KOPT-K1 (cell line): ENCODE results near the gene DIAPH2.
"Not testable (repeated sequence)": the region's sequence is repeated elsewhere in the genome, so short reads cannot be mapped to it uniquely, and the experiment has no call there.

Experiments
- H3K27ac ChIP-seq: fragments of 200-600 bp; sonication (generic); 2 replicates; pipeline ENCODE4 v1.5.1; 2016; ENCODE audit warnings: antibody characterized with exemption, mild to moderate bottlenecking, low read depth, low read length; ENCODE audit not compliant: poor library complexity, severe bottlenecking
- H3K36me3 ChIP-seq: fragments of 200-600 bp; sonication (generic); 2 replicates; pipeline ENCODE4 v1.5.1; 2017; ENCODE audit warnings: antibody characterized with exemption, mild to moderate bottlenecking, low read length, moderate library complexity; ENCODE audit not compliant: insufficient read depth
- H3K9me3 ChIP-seq: fragments of 200-600 bp; sonication (generic); 2 replicates; pipeline ENCODE4 v1.5.1; 2017; ENCODE audit warnings: antibody characterized with exemption, low read length, mild to moderate bottlenecking; ENCODE audit not compliant: insufficient read depth, poor library complexity, severe bottlenecking

DIAPH2 gene

DNA sequence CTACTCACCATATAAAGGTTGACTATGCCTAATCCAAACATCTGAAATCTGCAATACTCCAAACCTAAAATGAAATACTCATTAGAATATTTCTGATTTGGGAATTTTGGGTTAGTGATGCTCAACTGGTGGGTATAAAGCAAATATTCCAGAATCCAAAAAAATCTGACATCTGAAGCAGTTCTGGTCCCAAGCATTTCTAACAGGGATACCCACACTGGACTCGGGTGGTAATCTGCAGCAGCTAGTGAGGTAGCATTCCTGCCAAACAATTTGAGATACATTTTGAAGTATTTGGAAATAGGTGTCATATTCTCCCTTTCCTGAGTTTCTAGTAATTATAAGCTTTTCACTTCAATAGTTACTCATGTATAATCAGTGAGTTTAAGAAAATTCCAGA, 149.5 kb downstream of the DIAPH2 start:
- no peak overlapping the region for H3K27ac ChIP-seq
- H3K36me3 ChIP-seq: no peaks in the 10 kb centered on the region
- H3K9me3 ChIP-seq: no peaks in the 10 kb centered on the region

DNA sequence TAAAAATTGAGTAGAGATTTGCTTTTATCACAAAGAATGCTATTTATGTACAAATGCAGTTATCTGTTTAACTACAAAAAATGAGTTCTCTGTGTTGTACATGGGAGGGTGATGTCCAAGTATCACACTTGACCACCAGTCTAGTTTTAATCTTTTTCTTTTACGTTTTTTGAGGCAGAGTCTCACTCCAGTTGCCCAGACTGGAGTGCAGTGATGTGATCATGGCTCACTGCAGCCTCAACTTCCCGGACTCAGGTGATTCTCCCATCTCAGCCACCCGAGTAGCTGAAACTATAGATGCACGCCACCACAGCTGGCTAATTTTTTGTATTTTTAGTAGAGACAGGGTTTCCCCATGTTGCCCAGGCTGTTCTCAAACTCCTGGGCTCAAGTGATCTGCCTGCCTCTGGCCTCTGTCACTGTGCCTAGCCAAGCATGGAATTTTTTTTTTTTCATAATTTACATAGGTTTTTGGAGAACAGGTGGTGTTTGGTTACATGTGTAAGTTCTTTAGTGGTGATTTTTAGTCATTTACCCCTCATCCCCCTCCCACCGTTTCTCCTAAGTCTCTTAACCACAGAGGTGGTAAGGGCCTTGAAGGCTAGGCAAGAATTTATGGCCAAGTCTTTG, 151.1 kb downstream of the DIAPH2 start:
- H3K9me3 ChIP-seq: no peaks in the 10 kb centered on the region
- H3K27ac ChIP-seq: no peak overlapping the region
- no peaks in the 10 kb centered on the region for H3K36me3 ChIP-seq

DNA sequence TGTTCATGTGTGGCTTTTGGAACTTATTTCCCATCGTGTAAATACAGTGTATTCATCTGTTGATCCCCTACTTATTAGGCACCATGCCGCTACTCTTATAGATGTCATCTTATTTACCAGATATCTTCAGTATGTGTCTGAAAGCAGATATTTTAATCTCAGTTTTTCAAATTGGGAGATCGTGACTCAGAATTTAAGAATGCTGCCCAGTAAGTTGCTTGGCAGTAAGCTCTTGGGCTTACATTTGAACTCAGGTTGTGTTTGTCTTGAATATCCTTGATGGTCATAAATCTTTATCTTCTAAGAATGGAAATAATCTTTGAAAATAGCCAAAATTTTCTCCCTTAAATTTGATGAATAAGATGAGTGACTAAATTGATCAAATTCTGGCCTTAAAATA, 153.2 kb downstream of the DIAPH2 start:
- H3K9me3 ChIP-seq: no peaks in the 10 kb centered on the region
- H3K36me3 ChIP-seq: no peaks in the 10 kb centered on the region
- H3K27ac ChIP-seq: no peak overlapping the region

DNA sequence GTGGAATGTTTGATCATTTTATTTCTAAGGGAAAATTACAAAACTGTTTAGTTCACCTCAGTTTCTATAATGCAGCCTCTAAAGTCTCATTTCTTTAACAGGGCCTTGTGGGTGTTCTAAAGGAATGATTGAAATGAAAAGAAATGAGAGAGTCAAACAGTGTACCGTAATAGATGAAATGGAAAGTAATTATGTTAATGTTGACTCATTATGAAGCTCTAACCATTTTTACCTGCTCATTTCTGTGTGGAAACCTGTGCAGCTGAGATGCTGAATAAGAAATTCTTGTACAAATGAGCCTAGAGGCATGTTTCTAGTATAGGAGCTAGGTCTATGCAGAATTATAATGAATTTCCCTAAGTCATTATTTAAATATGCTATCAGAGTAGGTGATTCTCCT, 153.9 kb downstream of the DIAPH2 start:
- H3K36me3 ChIP-seq: no peaks in the 10 kb centered on the region

GRCh38 chrX:96841325-96841724, 156.7 kb downstream of the DIAPH2 start:
- Histone ChIP-seq H3K27ac (no peak overlapping the region), H3K36me3 (no peaks in the 10 kb centered on the region), H3K9me3 (no peaks in the 10 kb centered on the region)

More for the DNA sequence above, 153.9 kb downstream of the DIAPH2 start:
- H3K9me3 ChIP-seq: no peaks in the 10 kb centered on the region
- H3K27ac ChIP-seq: no peak overlapping the region

- not testable (repeated sequence) for H3K36me3 ChIP-seq, H3K9me3 ChIP-seq, H3K27ac ChIP-seq
Observed at GRCh38 chrX:96841866-96842265, 157.2 kb downstream of the DIAPH2 start.

DNA sequence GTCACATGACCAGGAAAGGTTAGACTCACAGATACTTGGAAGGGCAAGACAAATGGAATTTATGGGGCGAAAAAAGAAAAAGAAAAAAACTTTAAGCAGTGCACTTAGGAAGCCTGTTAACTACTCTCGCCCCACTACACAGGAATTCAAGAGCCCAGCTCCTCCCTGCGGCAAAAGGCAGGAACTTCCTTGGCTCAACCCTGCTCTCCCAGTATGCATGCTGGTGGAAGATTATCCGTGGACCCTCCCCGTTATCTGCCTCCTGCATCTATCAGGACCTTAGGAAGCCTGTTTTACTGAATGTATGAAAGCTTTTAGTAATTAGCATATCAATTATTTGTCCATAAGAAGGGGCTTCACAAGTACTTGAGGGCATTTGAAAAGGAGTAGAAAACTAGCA, 158.9 kb downstream of the DIAPH2 start:
- Histone ChIP-seq H3K27ac (no peak overlapping the region), H3K9me3 (no peaks in the 10 kb centered on the region), H3K36me3 (no peaks in the 10 kb centered on the region)

DNA sequence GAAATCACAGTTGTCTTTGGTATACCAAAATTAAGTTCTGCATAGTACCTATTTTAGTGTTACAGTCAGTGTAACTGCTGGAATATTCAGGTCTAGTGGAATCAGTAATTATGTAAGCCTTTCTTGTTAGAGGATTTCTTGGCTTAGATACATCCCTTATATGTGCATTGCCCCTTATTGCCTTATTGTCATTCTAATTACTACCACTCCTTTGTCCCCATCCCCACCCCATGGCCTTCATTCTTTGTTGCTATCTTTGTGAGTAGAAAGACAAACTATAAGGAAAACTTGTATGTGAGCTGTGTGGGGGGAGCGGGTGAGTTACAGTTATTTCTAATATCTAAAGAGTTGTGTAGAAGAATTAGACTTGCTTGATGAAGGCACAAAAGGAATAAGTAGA, 162.2 kb downstream of the DIAPH2 start:
- Histone ChIP-seq H3K27ac (no peak overlapping the region), H3K9me3 (no peaks in the 10 kb centered on the region), H3K36me3 (no peaks in the 10 kb centered on the region)

- not testable (repeated sequence) for H3K36me3 ChIP-seq, H3K27ac ChIP-seq, H3K9me3 ChIP-seq
Observed at GRCh38 chrX:96859422-96859821, 174.8 kb downstream of the DIAPH2 start.

GRCh38 chrX:96861218-96861617, 176.6 kb downstream of the DIAPH2 start:
- no peaks in the 10 kb centered on the region for H3K9me3 ChIP-seq
- H3K27ac ChIP-seq: no peak overlapping the region
- no peaks in the 10 kb centered on the region for H3K36me3 ChIP-seq

DNA sequence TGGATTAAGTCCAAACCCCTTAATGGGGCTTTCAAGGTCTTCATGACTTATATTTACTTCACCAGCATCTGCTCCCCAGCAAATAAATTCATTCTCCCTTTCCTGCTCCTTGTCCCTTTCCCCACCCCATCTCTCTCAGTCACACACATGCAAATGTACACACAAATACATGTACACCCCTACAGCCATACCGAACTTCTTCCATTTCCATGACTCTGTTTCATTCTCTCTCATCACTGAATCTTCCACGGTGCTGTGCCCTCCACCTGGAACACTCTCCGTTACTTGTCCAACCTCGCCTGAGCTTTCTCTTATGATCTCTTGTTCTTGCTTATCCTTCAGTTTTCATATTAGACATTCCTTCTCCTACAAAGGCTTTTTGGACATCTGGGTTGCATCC, 177.0 kb downstream of the DIAPH2 start:
- no peaks in the 10 kb centered on the region for H3K9me3 ChIP-seq
- no peaks in the 10 kb centered on the region for H3K36me3 ChIP-seq
- no peak overlapping the region for H3K27ac ChIP-seq

DNA sequence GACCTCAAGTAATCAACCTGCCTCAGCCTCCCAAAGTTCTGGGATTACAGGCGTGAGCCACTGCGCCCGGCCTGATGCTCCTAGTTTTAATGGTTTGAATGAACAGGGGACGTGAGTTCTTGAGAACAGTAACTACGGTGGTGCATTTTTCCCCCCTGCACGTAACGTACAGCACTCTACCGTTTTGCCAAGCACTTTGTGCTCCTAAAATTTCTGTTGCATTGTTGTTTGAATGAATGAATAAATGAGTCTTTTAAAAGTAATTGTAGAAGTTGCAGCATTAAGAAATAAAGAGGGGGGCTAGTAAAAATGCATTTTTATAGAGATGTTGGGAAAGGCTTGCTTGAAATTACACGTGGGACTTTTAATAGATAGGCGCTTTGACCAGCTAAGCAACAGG, 199.0 kb downstream of the DIAPH2 start, which contains the start of gene RPA4:
Gene RPA4 (plus strand): TSS at position 301 of the 400 bp plus-strand sequence. CDS start 403 bp downstream, outside the sequence.
- Histone ChIP-seq H3K36me3 (peaks cover 9% of the 10 kb centered on the region; the same call in 1 of the 2 replicates), H3K27ac (no peak within 1 kb of the TSS), H3K9me3 (no peaks in the 10 kb centered on the region)

- H3K27ac ChIP-seq: no peak overlapping the region
- peaks cover 9% of the 10 kb centered on the region; the same call in 1 of the 2 replicates for H3K36me3 ChIP-seq
- H3K9me3 ChIP-seq: no peaks in the 10 kb centered on the region
Observed at GRCh38 chrX:96884027-96884426, 199.4 kb downstream of the DIAPH2 start.

DNA sequence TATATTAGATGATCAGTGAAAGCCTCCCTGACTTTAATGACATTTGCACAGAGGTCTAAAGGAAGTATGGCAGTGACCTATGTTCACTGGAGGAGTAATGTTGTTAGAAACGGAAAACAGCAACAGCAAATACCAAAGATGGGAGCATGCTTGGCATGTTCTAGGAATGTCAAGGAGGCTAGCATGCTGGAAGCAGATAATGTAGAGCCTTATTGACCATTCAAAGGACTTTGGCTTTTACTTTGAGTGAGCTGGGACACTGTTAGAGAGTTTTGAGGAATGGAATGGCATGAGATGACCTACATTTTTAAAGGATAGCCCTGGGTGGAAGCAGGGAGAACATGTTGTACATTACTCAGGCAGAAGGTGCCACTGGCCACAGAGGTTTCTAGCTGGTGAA, 205.1 kb downstream of the DIAPH2 start:
- H3K9me3 ChIP-seq: no peaks in the 10 kb centered on the region
- H3K27ac ChIP-seq: no peak overlapping the region
- peaks cover 2% of the 10 kb centered on the region; the same call in 1 of the 2 replicates for H3K36me3 ChIP-seq

DNA sequence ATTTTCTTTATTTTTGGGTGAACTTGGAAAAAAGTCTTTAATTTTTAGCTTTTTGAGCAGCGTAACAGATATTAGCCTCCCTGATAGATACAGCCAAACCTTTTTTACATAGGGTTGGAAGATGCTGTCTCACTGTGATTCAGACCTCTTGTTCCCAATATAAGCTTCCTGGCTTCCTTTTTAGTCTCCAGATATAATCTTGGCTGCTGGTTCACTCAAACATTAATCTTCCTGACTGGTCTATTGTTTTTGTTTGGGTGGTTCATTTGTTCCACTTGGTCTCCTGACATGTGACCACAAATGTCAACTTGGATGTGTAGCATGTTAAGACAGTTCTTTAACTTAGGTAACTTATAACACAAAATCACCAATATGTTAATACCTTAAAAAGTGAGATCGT, 222.1 kb downstream of the DIAPH2 start:
- Histone ChIP-seq H3K36me3 (no peaks in the 10 kb centered on the region), H3K9me3 (no peaks in the 10 kb centered on the region), H3K27ac (no peak overlapping the region)

GRCh38 chrX:96907516-96908272, 223.1 kb downstream of the DIAPH2 start:
- Histone ChIP-seq H3K27ac (no peak overlapping the region), H3K9me3 (no peaks in the 10 kb centered on the region), H3K36me3 (no peaks in the 10 kb centered on the region)
